Fibroblast of skin of abdomen (primary cell): ENCODE results near the gene AVEN.

Source experiments
- DNase-seq: peaks from one replicate; pipeline ENCODE4 v3.0.0-alpha.2; 2013

The AVEN gene

DNA sequence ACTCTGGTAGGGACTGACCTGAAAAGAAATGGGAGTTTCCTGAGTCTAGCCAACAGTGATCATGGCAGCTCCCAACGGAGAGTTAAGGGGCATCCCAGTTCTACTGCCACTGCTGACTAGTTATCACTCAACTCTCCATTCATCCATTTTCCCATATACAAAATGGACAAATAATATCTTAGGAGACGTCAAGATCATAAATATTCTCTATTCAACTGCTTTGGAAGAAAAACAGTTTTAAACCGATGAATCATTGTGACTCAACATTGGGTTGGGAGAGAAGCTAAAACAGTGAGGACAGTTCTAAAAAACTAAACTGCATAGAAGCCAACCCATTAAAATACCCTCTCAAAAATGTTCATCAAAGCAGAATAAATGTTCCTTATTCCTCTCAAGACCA is 128.3 kb downstream of the AVEN start:
- peak; percentile 61 for DNase-seq

DNA sequence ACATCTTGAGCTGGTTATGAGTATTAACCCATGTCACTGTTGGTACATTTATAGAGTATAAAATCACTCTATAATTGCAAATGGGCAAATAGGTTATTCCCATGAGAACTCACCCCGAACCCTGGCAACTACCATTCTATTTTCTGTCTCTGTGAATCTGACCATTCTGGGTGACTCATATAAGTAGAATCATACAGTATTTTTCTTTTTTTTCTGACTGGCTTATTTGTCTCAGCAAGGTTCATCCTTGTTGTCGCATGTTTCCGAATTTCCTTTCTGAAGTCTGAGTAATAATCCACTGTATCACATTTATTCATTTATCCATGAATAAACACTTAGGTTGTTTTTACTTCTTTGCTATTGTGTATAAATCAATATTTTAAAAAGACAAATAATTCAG is 130.6 kb downstream of the AVEN start:
- DNase-seq: peak; percentile 35

DNA sequence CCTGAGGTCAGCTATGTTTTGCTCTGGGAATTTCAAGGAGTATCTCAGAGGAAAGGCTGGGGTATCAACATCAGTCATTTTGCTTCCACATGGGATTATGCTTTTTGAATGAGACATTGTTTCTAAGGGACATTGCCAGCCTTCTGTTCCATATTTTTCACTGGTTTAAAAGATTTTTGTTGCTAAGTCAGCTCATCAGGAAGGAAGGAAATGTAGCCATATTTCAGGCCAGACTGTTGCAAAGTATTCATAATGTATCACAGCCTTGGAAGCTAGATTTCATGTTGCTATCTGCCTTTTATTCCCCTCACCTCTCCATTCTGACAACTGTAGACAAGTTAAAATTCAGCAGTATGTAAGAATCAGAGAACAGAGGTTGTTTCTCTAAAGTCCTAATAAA is 131.7 kb downstream of the AVEN start:
- no peak for DNase-seq

DNA sequence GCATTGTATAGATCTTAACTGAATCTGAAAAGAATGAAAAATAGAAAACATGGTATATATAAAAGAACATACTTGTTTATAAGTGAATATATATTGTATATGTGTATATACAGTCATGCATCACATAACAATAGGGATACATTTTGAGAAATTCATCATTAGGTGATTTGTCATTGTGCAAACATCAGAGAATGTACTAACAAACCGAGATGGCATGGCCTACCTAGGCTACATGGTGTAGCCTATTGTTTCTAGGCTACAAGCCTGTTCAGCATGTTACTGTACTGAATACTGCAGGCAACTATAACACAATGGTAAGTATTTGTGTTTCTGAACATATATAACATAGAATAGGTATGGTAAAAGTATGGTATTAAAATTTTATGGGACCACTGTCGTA is 135.3 kb downstream of the AVEN start:
- DNase-seq: no peak

DNA sequence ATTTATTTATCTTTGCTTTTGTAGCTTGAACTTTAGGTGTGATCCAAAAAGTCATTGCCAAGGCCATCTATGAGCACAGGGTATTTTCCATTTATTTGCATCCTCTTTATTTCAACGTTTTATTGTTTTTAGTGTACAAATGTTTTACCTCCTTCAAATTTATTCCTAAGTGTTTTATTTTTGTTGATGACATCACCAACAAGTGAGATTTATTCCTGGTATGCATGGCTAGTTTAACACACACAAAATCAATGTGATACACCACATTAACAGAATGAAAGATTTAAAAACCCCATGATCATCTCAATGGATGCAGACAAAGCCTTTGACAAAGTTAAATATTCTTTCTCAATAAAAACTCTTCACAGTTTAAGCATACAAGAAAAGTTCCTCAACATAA is 137.0 kb downstream of the AVEN start:
- no peak for DNase-seq

DNA sequence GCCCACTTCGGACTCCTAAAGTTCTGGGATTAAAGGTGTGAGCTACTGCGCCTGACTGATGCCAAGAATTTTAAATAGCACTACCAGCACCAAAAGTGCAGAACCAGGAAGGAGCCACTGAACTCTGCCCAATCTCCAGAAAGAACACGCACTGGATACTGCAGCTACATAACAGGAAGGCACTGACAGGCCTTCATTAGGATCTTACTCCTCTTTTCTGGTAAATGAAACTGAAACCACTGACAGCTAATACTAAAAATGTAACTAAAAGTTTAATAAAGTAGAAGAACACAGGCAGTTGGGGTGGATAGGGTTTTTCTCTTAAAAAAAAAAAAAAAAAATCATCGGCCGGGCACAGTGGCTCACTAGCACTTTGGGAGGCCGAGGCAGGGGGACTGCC is 144.8 kb downstream of the AVEN start:
- DNase-seq: no peak

DNA sequence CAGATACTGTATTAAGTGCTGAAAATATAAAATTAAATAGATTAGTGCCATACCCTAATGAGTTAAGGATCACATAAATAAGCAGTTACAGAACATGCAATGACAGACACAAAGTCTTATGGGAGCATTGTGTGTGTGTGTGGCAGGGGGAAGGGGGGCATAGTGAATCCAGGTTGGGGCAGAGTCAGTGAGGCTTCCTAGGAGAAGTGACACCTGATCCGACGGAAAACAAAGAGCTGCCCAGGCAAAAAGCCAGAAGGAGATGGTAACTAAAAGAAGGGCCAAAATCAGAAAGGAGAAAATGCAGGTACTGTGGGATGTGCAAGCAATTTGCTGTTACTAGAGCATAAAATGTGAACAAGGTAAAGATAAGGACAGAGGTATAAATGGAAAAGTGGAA is 150.8 kb downstream of the AVEN start:
- DNase-seq: no peak

DNA sequence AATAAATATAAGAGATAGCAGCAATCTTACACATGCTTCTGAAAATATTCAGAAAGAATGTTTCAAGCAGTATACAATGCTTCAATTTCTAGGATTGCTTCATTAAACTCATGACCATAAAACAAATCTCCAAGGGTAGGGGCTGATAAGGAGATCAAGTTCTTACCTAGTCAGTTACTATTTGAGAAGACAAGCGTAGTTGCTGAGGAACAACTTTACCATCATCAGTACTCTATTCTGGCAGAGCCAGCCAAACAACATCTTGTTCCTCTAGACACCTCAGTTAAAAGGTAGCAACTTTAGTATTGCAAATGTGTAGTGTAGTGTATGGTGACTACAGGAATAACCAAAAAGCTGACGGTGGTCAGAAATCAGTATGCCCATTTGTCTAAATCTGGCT is 156.1 kb downstream of the AVEN start:
- no peak for DNase-seq

DNA sequence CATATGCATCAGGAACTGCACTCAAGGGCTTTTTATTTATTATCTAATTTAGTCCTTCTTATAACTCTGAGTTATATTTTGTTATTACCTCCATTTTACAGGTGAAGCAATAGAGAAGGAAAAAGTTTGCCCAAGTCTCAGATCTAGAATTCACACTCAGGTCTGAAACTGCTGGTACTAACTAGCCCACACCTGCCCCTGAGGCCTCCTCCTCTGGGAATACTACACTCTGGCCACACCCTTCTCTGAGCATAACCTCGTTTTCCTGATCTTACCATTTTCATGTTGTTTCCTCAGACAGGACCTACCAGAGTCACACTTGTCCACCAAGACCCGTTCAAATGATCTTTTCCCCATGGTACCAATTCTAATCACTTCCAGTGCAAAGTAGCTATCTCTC is 164.8 kb downstream of the AVEN start:
- DNase-seq: no peak

DNA sequence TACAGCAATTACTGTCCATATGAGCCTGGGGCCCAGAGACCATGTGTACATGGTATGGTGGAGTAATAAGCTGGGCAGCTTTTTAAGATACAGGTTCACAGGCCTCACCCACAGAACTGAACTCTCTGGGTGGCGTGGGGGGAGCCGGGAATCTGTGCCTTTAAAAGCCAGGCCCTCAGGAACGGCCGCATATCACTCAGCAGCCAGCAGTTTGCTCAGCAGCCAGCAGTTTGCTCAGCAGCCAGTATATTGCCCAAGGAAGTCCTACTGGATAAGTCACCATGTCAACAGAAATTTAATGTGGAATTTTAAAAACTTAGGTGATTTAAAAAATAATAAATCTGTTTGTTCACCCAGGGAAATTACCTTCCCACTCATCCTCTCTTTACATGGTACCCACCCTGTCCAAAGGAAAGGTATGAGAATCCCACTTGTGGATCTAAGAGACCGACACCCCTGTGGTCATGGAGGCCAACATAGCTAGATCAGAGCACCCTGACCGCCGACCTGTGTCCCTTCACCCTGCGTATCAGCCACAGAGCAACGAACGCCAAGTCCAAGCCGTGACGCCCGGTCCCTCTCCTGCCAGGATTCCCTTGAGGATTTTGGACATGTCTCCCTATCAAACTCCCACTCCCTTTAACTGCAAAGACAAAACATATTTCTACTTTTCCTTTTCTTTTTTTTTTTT is 166.4 kb downstream of the AVEN start:
- peak; percentile 17 for DNase-seq

DNA sequence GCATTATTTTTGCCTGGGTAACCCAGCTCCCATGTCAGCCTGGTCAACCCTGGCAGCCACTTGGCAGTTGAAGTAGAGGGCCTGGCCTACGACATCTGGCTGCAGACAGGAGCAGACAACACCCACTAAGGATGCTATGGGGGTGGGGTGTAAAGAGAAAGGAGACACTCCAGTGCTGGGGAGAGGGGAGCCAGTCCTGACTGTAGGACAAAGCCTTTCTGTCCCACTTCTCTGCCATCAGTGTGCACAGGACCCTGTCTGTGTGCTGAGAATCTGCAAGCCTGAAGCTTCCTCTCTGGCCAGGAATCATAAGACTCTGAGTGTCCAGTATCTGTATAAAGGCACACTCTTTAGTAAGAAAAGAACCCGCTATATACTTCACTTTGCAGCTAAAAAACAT is 167.0 kb downstream of the AVEN start:
- no peak for DNase-seq

DNA sequence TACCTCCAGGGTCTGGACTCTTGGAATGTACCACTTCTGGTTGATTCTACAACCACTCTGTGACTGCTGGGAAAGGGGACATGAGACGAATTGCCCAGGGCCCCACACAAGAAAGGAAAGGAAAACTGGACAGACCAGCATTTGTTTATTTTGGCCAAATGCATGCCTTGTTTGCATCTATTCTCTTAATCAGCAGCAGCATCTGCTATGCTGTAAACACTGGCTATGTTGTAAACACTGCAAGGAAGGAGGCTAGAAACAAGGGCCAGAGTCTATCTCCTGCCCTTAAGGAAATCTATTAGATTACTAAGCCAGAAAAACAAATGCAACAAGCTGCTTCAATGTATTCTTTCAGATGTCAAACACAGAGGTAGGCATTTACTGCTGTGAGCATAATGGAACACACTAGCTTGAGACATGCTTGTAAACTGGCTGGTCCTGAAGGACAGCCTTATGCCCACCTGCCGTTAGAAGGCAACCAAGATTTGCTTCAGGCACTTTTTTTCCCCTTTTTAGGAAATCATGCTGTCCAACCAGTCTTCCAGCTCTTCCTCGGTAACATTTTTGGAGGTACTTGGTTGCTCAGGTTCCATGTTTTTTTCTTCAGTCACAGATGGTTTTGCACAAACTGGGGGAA is 172.8 kb downstream of the AVEN start:
- DNase-seq: no peak

DNA sequence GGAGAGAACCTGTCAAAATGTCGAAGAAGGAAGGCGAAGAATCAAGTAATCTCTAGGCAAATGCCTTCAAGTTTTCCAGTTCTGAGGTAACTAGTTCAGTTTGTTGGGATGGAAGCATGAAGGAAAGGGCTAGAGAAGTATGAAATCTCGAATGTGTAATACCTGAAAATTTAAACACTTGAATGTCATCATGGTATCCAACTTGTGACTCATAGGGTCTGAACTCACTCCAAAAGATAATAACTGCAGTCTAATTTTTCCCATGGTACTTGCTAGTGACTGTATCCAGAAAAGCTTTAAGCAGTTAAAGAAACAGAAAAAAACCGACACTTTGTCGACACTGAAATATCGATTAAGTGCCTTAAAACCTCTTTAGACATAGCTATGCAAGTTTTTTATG is 173.6 kb downstream of the AVEN start:
- peak; percentile 29 for DNase-seq

DNA sequence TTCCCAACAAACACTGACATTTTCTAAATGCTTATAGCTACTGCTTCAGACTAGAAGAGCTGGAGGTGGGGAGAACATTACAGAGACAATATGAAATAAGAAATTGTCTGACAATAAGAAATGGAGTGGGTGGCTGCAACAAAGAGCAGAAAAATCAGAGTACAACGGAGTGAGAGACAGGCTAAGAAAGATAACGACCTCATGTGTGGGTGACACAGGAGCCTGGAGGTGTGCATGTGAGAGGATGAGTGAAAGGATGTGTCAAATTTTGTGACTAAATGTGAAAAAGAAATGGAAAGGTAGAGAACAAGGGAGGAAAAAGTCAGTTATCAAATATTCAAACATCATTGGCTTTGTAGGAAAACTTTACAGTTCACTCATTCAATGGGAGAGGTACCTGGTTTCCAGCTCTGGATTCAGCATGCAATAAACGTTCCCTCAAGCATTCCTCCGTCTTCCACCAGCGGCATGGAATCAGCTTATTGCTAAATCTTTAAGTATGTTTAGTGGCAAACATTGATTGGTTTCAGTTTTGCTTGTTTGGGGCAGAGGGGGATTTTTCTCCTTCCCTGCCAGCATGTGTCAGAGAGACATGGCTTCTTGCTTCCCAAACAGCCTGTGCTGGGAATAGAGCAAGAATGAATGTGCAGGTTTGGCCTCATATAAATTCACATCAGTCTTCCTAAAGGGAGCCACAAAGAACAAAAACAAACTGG is 174.5 kb downstream of the AVEN start:
- DNase-seq: no peak

DNA sequence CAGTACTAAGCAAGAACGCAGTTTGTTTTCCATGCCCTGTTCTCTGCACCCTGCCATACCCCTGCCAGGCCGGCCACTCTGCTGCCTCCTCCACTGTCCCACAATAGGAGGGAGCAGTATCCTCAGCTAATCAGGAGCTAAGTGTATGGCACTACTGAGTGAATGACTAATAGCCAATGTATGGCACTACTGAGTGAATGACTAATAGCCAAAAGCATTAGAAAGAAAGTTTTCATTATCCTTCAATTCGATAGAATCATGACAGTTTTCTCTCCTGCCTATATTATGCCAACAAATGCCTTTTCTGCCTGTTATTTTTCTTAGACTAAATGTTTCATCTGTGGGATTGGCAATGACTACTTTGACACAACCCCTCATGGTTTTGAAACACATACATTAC is 178.2 kb downstream of the AVEN start:
- DNase-seq: peak; percentile 68

DNA sequence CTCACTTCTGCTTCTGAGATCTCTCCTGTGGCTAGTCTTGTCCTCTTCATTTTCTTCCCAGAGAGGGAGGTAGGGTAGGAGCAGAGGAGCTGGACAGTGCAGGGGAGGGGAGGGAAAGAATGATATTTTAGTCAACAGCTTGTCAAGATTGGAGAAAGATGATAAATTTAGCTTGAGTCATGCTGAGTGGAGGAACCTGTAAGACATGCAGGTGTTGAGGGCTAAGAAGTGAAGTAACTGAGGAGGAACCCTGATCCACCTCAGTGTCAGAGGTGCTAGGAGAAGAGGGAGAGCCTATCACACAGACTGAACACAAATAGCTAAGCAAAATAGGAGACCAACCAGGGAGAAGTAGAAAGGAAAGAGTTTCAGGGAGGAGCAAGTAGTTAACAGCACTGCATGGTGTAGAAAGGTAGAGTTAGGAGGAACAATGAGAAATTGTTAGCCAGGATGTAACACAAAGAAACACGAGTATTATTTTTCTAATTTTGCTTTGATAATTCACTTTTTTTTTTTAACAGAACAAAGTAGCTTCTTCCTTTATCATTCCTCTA is 178.9 kb downstream of the AVEN start:
- DNase-seq: no peak

DNA sequence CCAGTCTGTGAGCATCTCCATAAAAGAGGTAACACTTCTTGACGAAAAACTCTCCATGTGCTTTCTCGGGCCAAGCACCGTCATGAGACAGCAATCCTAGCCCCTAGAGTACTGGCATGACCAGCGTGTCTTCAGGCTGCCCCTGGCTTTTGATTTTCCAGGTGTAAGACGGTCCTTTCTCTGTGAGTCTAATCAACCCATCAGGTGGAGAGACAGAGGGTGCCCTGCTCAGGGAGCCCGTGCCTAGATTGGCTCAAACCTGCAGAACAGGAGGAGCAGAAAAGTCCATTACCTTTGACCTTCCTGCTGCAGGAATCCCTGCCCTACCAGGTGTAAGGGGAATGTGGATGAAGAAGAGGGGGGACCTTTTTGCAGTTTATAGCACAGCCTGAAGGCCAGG is 180.2 kb downstream of the AVEN start:
- no peak for DNase-seq

DNA sequence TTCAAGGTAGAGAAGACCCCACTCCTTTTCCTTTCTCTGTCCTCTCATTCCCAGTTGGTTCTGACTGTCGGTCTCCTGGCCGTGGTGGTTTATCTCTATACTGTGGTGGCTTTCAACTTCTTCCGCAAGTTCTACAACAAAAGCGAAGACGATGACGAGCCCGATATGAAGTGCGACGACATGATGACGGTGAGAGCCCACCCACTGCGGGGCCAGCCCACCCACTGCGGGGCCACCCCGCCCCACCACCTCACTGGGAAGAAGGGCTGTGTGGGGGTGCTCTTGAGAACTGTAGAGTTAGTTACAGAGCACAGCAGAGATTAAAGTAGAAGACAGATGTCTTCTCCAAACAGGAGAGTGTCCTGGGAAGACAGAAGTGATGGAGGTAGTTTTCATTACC is 181.3 kb downstream of the AVEN start:
- DNase-seq: no peak

DNA sequence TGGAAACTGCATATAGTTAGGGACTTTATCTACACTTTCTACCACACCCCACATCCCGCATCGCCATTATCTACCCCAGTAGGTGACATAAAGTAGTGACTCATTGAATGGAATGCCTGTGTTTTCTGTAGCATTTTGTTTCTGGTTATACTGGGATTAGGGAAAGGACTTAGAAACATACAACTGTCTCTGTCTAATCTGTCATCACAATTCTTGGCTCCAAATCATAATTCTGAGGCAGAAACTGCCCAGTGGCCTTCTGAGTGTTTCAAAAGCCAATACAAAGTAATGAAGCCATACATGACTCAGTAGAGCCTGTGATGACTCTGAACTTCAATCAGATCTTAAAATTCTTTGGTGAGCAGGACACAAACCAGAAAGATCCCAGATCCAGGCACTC is 186.4 kb downstream of the AVEN start:
- peak; percentile 75 for DNase-seq

DNA sequence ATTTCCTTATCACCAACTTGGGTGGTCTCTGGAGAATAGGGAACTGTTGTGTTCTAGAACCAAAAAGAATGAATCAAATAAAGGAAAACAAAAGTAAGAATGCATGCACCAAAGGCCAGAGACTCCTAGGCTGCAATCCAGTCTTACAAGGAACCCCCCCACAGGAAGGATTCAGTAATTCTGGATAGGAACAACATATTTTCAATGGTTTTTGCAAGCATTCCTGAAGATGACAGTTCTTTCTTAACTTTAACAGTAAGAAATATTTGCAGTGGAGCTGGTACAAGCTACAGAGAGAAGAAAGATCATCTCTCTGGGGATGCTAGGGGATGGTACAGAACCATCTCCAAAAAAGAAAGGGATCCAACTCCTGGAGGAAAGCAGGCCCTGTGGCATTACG is 186.9 kb downstream of the AVEN start:
- peak; percentile 36 for DNase-seq

DNA sequence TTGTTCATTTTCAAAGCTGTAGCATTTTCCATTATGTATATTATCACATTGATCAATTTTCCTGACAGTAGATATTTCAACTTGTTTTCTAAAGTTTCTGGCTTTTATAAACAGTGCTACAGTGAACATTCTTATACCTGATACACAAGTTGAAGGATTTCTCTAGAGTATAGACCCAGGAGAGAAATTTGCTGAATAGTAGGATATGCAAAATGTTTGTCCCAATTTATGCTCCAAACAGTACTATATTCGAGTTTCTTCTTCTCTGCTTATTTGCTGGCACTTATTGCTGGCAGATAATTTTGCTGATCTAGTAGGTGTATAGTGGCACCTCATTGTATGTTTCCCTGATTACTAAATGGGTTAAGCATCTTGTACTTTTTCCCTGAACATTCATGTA is 187.9 kb downstream of the AVEN start:
- no peak for DNase-seq

DNA sequence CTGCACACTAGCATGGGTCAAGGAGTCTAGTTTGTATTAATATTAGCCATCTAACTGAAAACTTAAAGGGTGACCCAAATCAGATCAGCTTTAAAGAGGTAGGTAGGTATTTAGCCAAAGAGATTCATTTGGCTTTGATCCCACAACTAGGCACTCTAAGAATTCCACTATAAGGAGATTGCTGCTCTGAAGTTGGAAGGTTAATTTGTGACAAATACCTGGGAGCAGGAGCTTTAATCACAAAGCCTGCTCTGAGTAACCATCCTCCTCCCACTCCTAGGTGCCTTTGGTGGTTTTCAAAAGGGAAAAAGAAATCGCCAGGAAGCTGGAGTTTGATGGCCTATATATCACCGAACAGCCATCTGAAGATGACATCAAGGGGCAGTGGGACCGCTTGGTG is 191.0 kb downstream of the AVEN start:
- no peak for DNase-seq

DNA sequence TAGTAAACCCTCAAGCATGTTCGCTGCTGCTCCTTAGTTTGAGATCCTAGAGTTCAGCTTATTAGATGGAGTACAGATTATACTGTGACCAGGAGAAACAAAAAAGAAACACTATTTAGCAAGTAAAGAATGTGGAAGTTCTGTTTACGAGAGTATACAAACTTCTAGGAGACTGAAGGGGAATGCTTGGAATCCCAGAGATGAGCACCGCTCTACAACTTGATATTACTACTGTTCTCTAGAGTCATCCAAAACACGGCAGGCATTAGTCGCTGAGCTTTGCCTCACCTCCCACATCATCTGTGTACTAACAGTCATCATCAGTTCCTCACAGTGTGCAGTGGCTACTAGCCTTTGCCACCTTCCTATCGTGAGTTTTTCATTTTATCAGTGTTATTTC is 192.1 kb downstream of the AVEN start:
- no peak for DNase-seq

DNA sequence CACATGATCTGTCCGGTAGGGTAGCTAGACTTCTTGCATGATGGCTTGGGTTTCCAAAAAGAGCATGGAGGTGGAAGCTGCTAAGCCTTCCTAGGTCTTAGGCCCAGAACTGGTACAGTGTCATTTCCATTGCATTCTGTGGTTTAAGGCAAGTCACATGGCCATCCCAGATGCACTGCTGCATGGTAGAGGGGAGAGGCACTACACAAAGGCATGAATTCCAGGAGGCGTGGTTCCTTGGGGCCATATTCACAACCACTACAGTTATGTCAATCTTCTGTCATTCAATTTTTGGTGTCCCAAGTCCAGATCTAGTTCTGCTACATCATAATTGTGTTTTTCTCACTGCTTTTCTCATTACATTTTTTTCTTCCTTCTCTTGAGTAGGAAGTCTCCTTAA is 192.9 kb downstream of the AVEN start:
- DNase-seq: no peak
